GM19023 (cell line): ENCODE results near the gene LIMK2.
A peak's percentile ranks its signal among the peaks of the same experiment; 100 is the strongest.
"Not testable (repeated sequence)": the region's sequence is repeated elsewhere in the genome, so short reads cannot be mapped to it uniquely, and the experiment has no call there.

Experiments used
- ATAC-seq: cut with Tn5 transposase; IDR thresholded peaks from one replicate; pipeline ENCODE4 v1.9.1; 2021; ENCODE audit warnings: mild to moderate bottlenecking, moderate library complexity; ENCODE audit not compliant: unreplicated experiment

Gene LIMK2

DNA sequence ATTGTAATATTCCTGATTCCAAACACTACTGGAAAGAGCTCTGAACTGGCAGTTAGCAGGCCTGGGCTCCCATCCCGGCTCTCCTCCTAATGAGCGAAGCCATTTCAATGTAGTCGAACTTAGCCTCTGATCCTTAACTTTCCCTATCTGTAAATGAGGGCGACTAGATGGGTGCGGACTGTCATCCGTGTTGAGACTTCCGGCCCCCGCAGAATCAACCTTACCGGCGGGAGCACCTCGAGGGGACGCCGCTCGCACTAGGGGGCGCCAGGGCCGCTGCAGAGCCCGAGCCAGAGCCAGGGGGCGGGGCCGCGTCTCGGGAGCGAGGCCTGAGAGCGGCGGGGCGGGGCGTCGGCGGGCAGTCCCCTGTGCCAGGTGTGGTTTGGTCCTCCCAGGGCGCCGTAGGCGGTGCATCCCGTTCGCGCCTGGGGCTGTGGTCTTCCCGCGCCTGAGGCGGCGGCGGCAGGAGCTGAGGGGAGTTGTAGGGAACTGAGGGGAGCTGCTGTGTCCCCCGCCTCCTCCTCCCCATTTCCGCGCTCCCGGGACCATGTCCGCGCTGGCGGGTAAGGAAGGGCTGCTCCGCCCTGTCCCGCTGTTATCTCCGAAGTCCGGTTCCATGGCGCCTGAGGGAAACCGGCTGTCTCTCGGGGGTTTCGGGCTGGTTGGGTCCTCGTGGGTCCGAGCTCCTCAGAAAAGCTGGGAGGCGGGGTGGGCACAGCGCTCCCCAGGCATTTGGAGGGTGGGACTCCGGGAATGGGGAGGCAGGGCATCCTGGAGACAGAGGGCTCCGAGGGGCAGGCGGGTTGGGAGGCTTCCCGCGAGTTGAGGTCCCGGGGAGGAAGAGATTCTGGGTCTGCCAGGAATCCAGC lies at the start of gene LIMK2:
Gene LIMK2 (plus strand): TSS at position 437 of the 869 bp plus-strand sequence. CDS start 111 bp downstream, at position 548.
- peak; percentile 90 for ATAC-seq

DNA sequence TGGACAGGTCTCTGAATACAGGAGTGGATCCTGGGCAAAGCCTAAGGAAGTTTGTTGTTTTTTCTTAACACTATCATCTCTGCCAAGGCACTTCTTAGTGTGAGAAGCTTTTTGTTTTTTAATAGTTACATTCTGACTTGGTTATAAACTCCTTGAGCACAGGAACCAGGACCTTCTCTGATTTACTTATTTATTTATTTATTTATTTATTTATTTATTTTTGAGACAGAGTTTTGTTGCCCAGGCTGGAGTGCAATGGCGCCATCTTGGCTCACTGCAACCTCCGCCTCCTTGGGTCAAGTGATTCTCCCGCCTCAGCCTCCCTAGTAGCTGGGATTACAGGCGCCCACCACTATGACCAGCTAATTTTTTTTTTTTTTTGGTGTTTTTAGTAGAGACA lies 41.1 kb upstream of the LIMK2 start:
- ATAC-seq = no peak

DNA sequence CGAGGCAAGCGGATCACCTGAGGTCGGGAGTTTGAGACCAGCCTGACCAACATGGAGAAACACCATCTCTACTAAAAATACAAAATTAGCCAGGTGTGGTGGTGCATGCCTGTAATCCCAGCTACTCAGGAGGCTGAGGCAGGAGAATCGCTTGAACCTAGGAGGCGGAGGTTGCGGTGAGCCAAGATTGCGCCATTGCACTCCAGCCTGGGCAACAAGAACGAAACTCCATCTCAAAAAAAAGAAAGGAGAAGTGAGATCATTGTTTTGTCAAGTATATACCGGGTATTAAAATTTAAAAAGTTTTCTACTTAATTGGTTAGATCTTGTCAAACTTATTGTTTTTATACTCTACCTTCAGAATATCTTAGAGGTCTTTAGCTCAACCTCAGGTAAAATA lies 40.4 kb upstream of the LIMK2 start:
- not testable (repeated sequence) for ATAC-seq

- ATAC-seq = no peak
These were observed 38.5 kb upstream of the LIMK2 start for GRCh38 chr22:31173386-31174145.

- no peak for ATAC-seq
These were observed 35.2 kb upstream of the LIMK2 start for GRCh38 chr22:31176923-31177322.

DNA sequence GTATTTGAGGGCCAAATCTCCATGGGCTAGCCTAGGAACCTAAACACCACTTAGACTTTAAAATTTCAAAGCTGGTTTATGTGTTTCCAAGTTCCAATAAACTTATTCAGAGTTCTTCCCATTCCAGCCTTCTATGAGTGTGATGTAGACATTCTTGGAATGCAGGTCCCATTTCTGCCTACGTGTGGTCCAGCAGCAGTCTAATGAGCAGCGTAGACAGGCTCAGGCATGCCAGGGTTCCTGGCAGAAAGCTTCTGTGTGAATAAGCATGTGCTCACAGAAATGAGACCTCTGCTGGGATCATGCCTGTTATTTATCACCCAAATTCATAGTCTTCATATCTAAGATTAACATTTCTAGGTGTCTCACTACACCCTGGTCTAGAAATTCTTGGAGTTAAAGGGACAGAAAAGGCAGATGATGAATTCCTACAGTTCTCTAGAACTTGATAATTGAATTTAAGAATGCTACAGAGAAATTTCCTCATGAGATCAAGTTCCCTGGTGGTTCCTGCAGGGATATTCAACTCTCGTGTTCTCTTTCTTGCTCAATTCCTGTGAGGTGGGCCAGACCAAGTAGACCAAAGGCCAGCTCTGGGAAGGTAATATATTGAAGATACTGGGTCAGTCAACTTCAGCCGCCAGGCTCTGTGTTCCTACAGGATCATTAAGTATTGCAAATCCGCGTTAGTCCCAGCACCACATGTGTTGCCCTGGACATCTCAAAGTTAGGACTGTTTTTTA lies 34.5 kb upstream of the LIMK2 start:
- no peak for ATAC-seq

DNA sequence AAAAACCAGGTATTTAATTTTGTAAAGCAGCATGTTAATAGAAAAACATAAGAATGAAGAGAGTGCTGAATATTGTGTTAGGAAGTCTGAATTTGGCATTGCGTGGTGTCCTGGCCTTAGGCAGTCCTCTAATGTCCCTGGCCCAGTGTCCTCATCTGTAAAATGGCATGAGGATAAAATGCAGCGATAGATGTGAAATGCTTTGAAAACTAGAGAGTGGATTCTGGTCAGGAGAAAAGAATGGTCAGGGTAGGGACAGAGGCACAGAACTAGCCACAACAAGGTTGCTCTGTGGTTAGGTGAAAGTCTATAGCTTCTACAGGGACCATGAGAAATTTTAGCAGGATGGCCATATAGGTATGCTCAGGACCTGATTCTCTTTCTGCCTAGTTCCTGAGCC lies 33.2 kb upstream of the LIMK2 start:
- ATAC-seq = no peak

DNA sequence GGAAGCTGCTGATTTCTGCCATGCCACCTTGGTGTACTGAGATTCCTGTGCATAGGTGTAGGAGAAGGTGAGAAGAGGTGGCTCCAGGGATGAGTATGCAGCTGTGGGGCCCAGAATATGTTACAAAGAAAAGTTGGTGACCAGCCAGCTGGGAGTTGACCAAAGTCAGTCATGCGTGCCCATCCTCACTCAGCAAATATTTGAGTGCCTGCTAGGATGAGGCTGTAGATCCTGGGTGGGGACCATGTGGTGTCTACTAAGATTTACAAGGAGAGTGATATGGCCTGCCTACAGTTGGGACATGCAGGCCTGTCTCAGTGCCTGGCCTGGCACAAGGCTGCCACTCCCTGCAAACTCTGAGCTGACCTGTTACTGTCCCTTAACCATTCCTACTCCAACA lies 32.8 kb upstream of the LIMK2 start:
- ATAC-seq = no peak

GRCh38 chr22:31184015-31184414 lies 28.1 kb upstream of the LIMK2 start:
- ATAC-seq = no peak

- ATAC-seq = no peak
These were observed 27.0 kb upstream of the LIMK2 start for GRCh38 chr22:31185056-31185455.

DNA sequence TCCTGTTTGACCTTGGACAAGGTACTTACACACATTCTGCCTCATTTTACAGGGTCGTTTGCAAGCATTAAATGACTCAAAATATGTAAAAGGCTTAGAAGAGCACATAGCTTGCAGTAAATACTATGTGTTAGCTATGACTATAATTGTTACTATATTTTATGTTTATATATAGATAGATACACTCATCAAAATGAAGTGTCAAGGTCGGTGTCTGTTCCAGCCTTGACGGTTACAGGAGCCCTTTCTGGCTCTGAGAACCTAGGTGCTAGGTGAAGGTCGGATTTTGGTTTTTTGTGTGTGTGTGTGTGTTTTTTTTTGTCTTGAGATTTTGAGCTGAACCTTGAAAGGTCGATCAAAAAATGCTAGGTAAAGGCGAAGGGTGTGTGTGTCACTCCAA lies 24.5 kb upstream of the LIMK2 start:
- ATAC-seq = no peak

DNA sequence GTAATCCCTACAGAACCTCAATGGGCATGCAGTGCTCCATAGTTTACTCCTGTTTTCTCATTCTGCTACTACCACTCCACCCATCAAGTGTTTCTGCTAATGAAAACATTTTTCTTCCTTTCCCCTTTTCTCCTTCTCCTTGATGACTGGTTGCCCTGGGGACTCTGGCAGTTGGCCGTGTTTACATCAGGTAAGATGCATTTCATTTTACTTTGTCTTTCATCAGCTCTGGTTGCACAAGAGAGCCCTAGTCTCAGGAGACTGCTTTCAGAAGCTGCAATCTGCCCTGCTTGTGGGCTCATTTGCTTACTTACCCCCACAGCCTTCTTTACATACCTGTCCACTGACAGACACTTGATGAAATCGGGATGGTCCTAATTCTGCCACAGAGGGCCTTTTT lies 19.6 kb upstream of the LIMK2 start:
- ATAC-seq = no peak

- ATAC-seq = no peak
These were observed 19.0 kb upstream of the LIMK2 start for GRCh38 chr22:31193092-31193491.

DNA sequence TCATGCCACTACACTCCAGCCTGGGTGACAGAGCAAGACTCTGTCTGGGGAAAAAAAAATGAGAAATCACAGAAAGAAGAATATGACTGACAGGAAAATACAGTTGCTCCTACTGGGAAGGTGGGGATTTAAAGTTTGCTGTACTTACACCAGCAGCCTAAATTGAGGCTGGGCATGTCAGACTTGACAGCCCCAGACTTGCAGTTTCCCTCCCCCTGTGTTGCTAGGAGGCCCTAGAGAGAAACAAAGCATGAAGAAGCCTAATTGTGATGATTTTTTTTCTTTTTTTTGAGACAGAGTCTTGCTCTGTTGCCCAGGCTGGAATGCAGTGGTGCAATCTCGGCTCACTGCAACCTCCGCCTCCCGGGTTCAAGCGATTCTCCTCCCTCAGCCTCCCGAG lies 17.4 kb upstream of the LIMK2 start:
- ATAC-seq = not testable (repeated sequence)

- no peak for ATAC-seq
These were observed 12.9 kb upstream of the LIMK2 start for GRCh38 chr22:31199187-31199586.

DNA sequence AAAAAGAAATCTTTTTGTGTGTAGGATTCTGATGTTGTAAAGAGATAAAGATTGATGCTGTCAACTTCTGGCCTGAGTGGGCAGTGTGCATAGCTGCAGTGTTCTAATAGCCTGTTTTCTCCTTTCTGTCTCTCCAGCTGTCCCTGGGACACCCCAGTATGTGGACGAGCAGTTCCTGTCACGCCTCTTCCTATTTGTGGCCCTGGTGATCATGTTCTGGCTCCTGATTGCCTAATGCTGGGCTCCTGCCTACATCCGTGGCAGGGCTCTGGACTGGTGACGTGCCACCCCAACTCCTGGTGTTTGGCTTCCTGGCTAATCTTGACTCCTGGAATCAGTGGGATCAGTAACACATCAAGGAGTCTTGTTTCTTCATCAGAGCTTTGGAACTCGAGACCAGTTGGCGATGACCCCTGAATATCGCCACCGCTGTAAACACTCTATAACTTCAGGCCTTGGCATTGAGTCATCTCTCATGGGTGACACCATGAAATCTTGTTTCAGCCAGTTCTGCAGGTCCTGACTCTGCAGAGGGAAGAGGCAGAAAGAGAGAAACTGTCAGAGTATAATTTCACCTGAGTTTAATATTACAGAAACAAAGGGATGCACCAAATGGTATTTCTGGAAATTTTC lies 7.6 kb upstream of the LIMK2 start:
- not testable (repeated sequence) for ATAC-seq

DNA sequence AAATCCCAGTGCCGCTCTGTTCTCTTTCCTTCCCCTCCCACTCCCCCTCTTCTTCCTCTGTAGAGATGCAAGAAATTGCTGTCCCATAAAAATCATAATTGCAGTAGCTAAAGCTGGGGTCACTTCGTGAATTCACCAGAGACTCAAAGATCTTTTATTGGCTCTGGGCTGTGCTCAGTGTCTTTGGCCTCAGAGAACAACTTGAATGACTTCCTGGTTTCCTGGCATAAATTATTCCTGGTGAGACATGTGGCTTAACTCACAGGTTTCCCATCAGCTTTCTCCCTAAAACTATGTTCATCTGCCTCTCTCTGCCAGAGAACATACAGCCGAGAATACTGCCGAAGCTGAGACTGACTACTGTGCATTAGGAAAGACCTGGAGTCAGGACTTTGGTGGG lies 7.0 kb upstream of the LIMK2 start:
- not testable (repeated sequence) for ATAC-seq

DNA sequence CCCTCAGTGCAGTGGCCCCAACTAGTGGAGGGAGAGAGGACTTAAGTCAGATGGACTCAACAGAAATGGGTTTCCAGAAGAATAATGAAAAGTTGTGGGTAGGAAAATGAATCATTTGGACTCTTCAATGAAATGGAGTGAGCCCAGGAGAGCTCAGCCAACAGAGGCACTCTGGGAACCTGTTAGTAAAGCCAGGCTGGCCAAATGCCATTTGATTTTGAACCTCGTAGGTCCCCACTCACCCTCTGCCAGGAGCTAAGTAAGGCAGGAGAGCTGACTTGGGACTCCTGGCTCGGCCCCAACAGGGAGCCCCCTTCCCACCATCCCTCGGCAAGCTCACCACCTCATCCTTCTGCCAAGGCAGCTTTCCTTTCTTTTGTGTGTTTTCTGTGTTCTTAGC lies 5.6 kb upstream of the LIMK2 start:
- ATAC-seq = not testable (repeated sequence)

GRCh38 chr22:31206896-31207687 lies 5.0 kb upstream of the LIMK2 start:
- no peak for ATAC-seq
